ENCODE measurements around the gene SSBP4.

The SSBP4 gene

GRCh38 chr19:18428173-18428786 is 9.1 kb downstream of the SSBP4 start:
- Histone ChIP-seq H3K9ac (ENCODE audit: insufficient read length, low read depth) (peak overlapping the region; percentile 59), H3K4me3 (ENCODE audit: insufficient read length, low read depth) (peak overlapping the region; percentile 45), H3K9me3 (ENCODE audit: insufficient read depth, low read length) (no peaks in the 10 kb centered on the region), H3K36me3 (ENCODE audit: insufficient read depth, insufficient read length, low read length) (no peaks in the 10 kb centered on the region), H3K4me1 (ENCODE audit: insufficient read depth, insufficient read length) (peaks cover 61% of the 10 kb centered on the region), H3K27me3 (ENCODE audit: insufficient read depth, insufficient read length) (peaks cover 2% of the 10 kb centered on the region)
- TF ChIP-seq SUZ12 (IDR thresholded peaks at IDR 0.05; ENCODE audit: extremely low read depth, insufficient read depth, insufficient read length) = no peak
- TF ChIP-seq YY1 (IDR thresholded peaks at IDR 0.05; ENCODE audit: insufficient read depth, insufficient read length) = no peak
- no peak for TF ChIP-seq ZNF274 (IDR thresholded peaks at IDR 0.05; ENCODE audit: low read depth, low read length)
- DNase-seq (ENCODE audit: low read depth, low spot score) = no peak

GRCh38 chr19:18428787-18429674 is 9.8 kb downstream of the SSBP4 start:
- H3K4me3 ChIP-seq (ENCODE audit: insufficient read length, low read depth) = peak overlapping the region; percentile 45
- H3K9ac ChIP-seq (ENCODE audit: insufficient read length, low read depth) = peak overlapping the region; percentile 59
- H3K9me3 ChIP-seq (ENCODE audit: insufficient read depth, low read length) = no peaks in the 10 kb centered on the region
- peaks cover 54% of the 10 kb centered on the region for H3K4me1 ChIP-seq (ENCODE audit: insufficient read depth, insufficient read length)
- no peaks in the 10 kb centered on the region for H3K36me3 ChIP-seq (ENCODE audit: insufficient read depth, insufficient read length, low read length)
- no peaks in the 10 kb centered on the region for H3K27me3 ChIP-seq (ENCODE audit: insufficient read depth, insufficient read length)
- DNase-seq (ENCODE audit: low read depth, low spot score) = peak; percentile 88
- TF ChIP-seq ZNF274 (IDR thresholded peaks at IDR 0.05; ENCODE audit: low read depth, low read length) (no peak), YY1 (IDR thresholded peaks at IDR 0.05; ENCODE audit: insufficient read depth, insufficient read length) (no peak), SUZ12 (IDR thresholded peaks at IDR 0.05; ENCODE audit: extremely low read depth, insufficient read depth, insufficient read length) (no peak)

GRCh38 chr19:18429717-18430416 is 10.7 kb downstream of the SSBP4 start:
- no peak for TF ChIP-seq ZNF274 (IDR thresholded peaks at IDR 0.05; ENCODE audit: low read depth, low read length)
- TF ChIP-seq SUZ12 (IDR thresholded peaks at IDR 0.05; ENCODE audit: extremely low read depth, insufficient read depth, insufficient read length) = no peak
- no peak for TF ChIP-seq YY1 (IDR thresholded peaks at IDR 0.05; ENCODE audit: insufficient read depth, insufficient read length)
- no peaks in the 10 kb centered on the region for H3K27me3 ChIP-seq (ENCODE audit: insufficient read depth, insufficient read length)
- peaks cover 53% of the 10 kb centered on the region for H3K4me1 ChIP-seq (ENCODE audit: insufficient read depth, insufficient read length)
- no peak for DNase-seq (ENCODE audit: low read depth, low spot score)
- no peaks in the 10 kb centered on the region for H3K9me3 ChIP-seq (ENCODE audit: insufficient read depth, low read length)
- peaks cover 6% of the 10 kb centered on the region for H3K36me3 ChIP-seq (ENCODE audit: insufficient read depth, insufficient read length, low read length)
- peak overlapping the region; percentile 8 for H3K4me3 ChIP-seq (ENCODE audit: insufficient read length, low read depth)
- peak overlapping the region; percentile 44 for H3K9ac ChIP-seq (ENCODE audit: insufficient read length, low read depth)

DNA sequence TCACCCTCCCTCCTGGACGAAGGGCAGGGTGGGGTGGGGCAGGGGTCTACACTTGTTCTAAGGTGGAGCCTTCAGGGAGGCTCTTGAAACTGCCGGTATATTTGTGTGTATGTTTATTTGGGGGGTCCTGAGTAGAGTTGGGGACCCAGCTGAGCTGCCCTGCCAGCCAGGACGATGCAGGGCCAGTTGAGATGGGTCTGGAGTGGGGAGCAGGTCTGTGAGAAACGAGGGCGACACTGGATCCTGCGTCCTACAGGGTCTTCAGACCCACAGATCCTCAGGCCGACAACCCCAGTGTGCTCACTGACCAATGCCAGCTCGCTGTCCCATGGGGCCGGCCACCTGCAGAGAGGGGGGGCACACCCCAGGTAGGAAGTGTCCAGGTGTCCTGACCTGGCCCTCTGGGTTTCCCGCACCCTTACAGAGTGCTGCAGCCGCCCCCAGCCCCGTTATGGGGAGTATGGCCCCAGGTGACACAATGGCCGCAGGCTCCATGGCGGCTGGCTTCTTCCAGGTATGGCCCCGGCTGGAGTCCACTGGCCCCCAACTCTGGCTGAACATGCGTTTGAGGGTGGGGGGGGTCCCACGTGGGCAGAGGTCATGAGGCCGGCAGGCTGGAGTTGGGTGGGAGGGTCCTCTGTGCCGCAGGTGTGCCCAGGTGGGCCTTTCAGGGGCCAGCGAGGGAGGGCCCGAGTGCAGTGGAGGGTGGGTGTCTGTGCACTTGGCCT is 11.4 kb downstream of the SSBP4 start:
- peaks cover 52% of the 10 kb centered on the region for H3K4me1 ChIP-seq (ENCODE audit: insufficient read depth, insufficient read length)
- TF ChIP-seq YY1 (IDR thresholded peaks at IDR 0.05; ENCODE audit: insufficient read depth, insufficient read length) = no peak
- no peak for TF ChIP-seq ZNF274 (IDR thresholded peaks at IDR 0.05; ENCODE audit: low read depth, low read length)
- no peak for TF ChIP-seq SUZ12 (IDR thresholded peaks at IDR 0.05; ENCODE audit: extremely low read depth, insufficient read depth, insufficient read length)
- H3K4me3 ChIP-seq (ENCODE audit: insufficient read length, low read depth) = no peak overlapping the region
- H3K27me3 ChIP-seq (ENCODE audit: insufficient read depth, insufficient read length) = no peaks in the 10 kb centered on the region
- H3K9ac ChIP-seq (ENCODE audit: insufficient read length, low read depth) = no peak overlapping the region
- no peaks in the 10 kb centered on the region for H3K9me3 ChIP-seq (ENCODE audit: insufficient read depth, low read length)
- peaks cover 14% of the 10 kb centered on the region for H3K36me3 ChIP-seq (ENCODE audit: insufficient read depth, insufficient read length, low read length)
- DNase-seq (ENCODE audit: low read depth, low spot score) = no peak

GRCh38 chr19:18431351-18432197 is 12.4 kb downstream of the SSBP4 start:
- Histone ChIP-seq H3K4me3 (ENCODE audit: insufficient read length, low read depth) (no peak overlapping the region), H3K36me3 (ENCODE audit: insufficient read depth, insufficient read length, low read length) (peaks cover 23% of the 10 kb centered on the region), H3K9me3 (ENCODE audit: insufficient read depth, low read length) (no peaks in the 10 kb centered on the region), H3K27me3 (ENCODE audit: insufficient read depth, insufficient read length) (no peaks in the 10 kb centered on the region), H3K4me1 (ENCODE audit: insufficient read depth, insufficient read length) (peaks cover 51% of the 10 kb centered on the region), H3K9ac (ENCODE audit: insufficient read length, low read depth) (peak overlapping the region; percentile 66)
- TF ChIP-seq SUZ12 (IDR thresholded peaks at IDR 0.05; ENCODE audit: extremely low read depth, insufficient read depth, insufficient read length) (no peak), YY1 (IDR thresholded peaks at IDR 0.05; ENCODE audit: insufficient read depth, insufficient read length) (no peak), ZNF274 (IDR thresholded peaks at IDR 0.05; ENCODE audit: low read depth, low read length) (no peak)
- no peak for DNase-seq (ENCODE audit: low read depth, low spot score)
